Gastrocnemius medialis (tissue), 4 donors: Measurements from ENCODE around the gene ADTRP. TPM values are rescaled to one million over a fixed set of nuclear protein-coding genes. Genes with fewer than 3 reads are reported as not detected.

ENCODE experiments used
- ATAC-seq, 2 donors: fragments of 150-250 bp; one replicate each; pipeline ENCODE4 v1.9.1; 2016
- DNase-seq, 2 donors: peaks; one replicate each; pipeline ENCODE4 v3.0.0-alpha.2; 2019
- H3K27ac ChIP-seq, 4 donors: fragments of 200-600 bp; sonication (generic); 1 replicate in 1 of 4; 2 replicates in 3 of 4; pipeline ENCODE4 v1.5.1; 2016 to 2018; ENCODE audit warnings: mild to moderate bottlenecking in 2 of 4, moderate library complexity in 1 of 4
- H3K27me3 ChIP-seq, 3 donors: fragments of 200-600 bp; sonication (generic) in 2 of 3; 1 replicate in 1 of 3; 2 replicates in 2 of 3; pipeline versions ENCODE4 v1.5.1 to v1.6.0; 2016 to 2019; ENCODE audit warnings: mild to moderate bottlenecking in 1 of 3, moderate library complexity in 1 of 3
- H3K36me3 ChIP-seq, 2 donors: fragments of 200-600 bp; sonication (generic) in 1 of 2; one replicate each; pipeline ENCODE4 v1.5.1; 2017 to 2018
- H3K4me1 ChIP-seq, 2 donors: fragments of 200-600 bp; sonication (generic) in 1 of 2; one replicate each; pipeline ENCODE4 v1.5.1; 2016 to 2017; ENCODE audit warnings: mild to moderate bottlenecking in 2 of 2
- H3K4me3 ChIP-seq, 4 donors: fragments of 200-600 bp; sonication (generic) in 3 of 4; 1 replicate in 1 of 4; 2 replicates in 3 of 4; pipeline ENCODE4 v1.5.1; 2016 to 2019; ENCODE audit warnings: mild to moderate bottlenecking in 2 of 4
- H3K9me3 ChIP-seq, 3 donors: fragments of 200-600 bp; sonication (generic) in 2 of 3; 1 replicate in 1 of 3; 2 replicates in 2 of 3; pipeline ENCODE4 v1.5.1; 2016 to 2019
- POLR2A ChIP-seq, 2 donors: fragments of 450-650 bp; IDR thresholded peaks; one replicate each; pipeline ENCODE4 v1.6.1; 2017; ENCODE audit warnings: antibody characterized with exemption in 2 of 2, mild to moderate bottlenecking in 2 of 2, moderate library complexity in 2 of 2
- in situ Hi-C, 4 donors: fragments of 200-750 bp; cut with MboI; loops; one replicate each; pipeline versions ENCODE4 v1.15.0 to v1.8.0; 2017; ENCODE audit warnings: low sequenced_read_pairs in 4 of 4
- intact Hi-C: fragments of 100-400 bp; cut with DNase I; formaldehyde crosslinking; loops from one replicate; pipeline ENCODE4 v1.15.1; 2023; ENCODE audit warnings: low total_unique reads
- total RNA-seq, 4 donors: library from RNA; depleted of rRNA; stranded (reverse); fragments of >200 nt; gene quantifications; one replicate each; pipeline versions ENCODE4 v1.1.0 to v1.2.3, GENCODE V29; 2016
- TF ChIP-seq, protein P1 (sequence below), 5 experiments: fragments of 450-650 bp in 3 of 5; fragments of 200-600 bp in 2 of 5; sonication (generic) in 2 of 5; IDR thresholded peaks in 4 of 5; conservative IDR thresholded peaks in 1 of 5; 1 replicate in 4 of 5; 2 replicates in 1 of 5; pipeline ENCODE4 v1.5.1; 2016 to 2019; ENCODE audit warnings: antibody characterized with exemption in 5 of 5, mild to moderate bottlenecking in 3 of 5, moderate library complexity in 3 of 5

The ADTRP gene
- total RNA-seq, 4 donors from 2014 or later, result 0.31 to 0.73 TPM; not detected in 2

GRCh38 chr6:11722805-11723631 lies 55.6 kb downstream of the ADTRP start:
- ATAC-seq (no peak), DNase-seq (no peak)
- Histone ChIP-seq H3K9me3 (no peaks in the 10 kb centered on the region), H3K4me3 (no peak overlapping the region), H3K27me3 (no peaks in the 10 kb centered on the region), H3K27ac (no peak overlapping the region), H3K36me3 (no peaks in the 10 kb centered on the region), H3K4me1 (no peaks in the 10 kb centered on the region)
- TF ChIP-seq POLR2A (IDR thresholded peaks at IDR 0.05), result no peak
- TF ChIP-seq, protein P1, sequence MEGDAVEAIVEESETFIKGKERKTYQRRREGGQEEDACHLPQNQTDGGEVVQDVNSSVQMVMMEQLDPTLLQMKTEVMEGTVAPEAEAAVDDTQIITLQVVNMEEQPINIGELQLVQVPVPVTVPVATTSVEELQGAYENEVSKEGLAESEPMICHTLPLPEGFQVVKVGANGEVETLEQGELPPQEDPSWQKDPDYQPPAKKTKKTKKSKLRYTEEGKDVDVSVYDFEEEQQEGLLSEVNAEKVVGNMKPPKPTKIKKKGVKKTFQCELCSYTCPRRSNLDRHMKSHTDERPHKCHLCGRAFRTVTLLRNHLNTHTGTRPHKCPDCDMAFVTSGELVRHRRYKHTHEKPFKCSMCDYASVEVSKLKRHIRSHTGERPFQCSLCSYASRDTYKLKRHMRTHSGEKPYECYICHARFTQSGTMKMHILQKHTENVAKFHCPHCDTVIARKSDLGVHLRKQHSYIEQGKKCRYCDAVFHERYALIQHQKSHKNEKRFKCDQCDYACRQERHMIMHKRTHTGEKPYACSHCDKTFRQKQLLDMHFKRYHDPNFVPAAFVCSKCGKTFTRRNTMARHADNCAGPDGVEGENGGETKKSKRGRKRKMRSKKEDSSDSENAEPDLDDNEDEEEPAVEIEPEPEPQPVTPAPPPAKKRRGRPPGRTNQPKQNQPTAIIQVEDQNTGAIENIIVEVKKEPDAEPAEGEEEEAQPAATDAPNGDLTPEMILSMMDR (IDR thresholded peaks at IDR 0.05 in 4 of 5, conservative IDR thresholded peaks at IDR 0.05 in 1 of 5), result no peak
- intact Hi-C loops (no loop called here), in situ Hi-C loops (no loop called here)

DNA sequence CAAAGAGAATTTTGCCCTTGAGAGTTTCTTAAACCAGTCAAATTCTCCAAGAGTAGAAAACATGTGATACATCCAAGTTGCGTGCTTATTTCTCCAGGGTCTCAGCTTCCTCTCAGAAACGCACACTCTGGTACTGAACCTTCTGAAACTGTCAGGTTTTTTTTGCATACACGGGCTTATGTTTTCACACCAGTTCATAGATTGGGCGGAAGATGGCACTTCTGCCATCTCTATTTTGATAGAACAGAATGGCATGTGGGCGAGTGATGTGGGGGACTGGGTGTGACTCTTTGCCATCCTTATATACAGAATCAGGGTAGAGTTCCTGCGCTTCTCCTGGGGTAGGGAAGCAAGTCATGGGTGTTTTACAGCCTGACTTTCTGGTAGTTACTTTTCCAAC lies 56.4 kb downstream of the ADTRP start:
- H3K9me3 ChIP-seq, result no peaks in the 10 kb centered on the region
- no peak for ATAC-seq
- H3K36me3 ChIP-seq, result no peaks in the 10 kb centered on the region
- no peak for DNase-seq
- intact Hi-C loops, result no loop called here
- H3K4me1 ChIP-seq, result no peaks in the 10 kb centered on the region
- TF ChIP-seq, protein P1 (IDR thresholded peaks at IDR 0.05 in 4 of 5, conservative IDR thresholded peaks at IDR 0.05 in 1 of 5), result no peak
- no peak for TF ChIP-seq POLR2A (IDR thresholded peaks at IDR 0.05)
- H3K4me3 ChIP-seq, result no peak overlapping the region
- in situ Hi-C loops, result no loop called here
- no peak overlapping the region for H3K27ac ChIP-seq
- no peaks in the 10 kb centered on the region for H3K27me3 ChIP-seq

GRCh38 chr6:11718463-11718862 lies 60.1 kb downstream of the ADTRP start:
- peaks cover 0 to 2% of the 10 kb centered on the region in 2 donors for H3K4me1 ChIP-seq
- DNase-seq (no peak), ATAC-seq (no peak)
- no peak for TF ChIP-seq POLR2A (IDR thresholded peaks at IDR 0.05)
- TF ChIP-seq, protein P1 (IDR thresholded peaks at IDR 0.05 in 4 of 5, conservative IDR thresholded peaks at IDR 0.05 in 1 of 5), result no peak
- H3K4me3 ChIP-seq, result no peak overlapping the region
- in situ Hi-C loops, result no loop called here
- H3K27ac ChIP-seq, result no peak overlapping the region
- H3K27me3 ChIP-seq, result no peaks in the 10 kb centered on the region
- H3K9me3 ChIP-seq, result no peaks in the 10 kb centered on the region
- H3K36me3 ChIP-seq, result no peaks in the 10 kb centered on the region
- intact Hi-C loops, result no loop called here

GRCh38 chr6:11718031-11718430 lies 60.6 kb downstream of the ADTRP start:
- Histone ChIP-seq H3K27me3 (no peaks in the 10 kb centered on the region), H3K27ac (no peak overlapping the region), H3K4me3 (no peak overlapping the region), H3K36me3 (no peaks in the 10 kb centered on the region), H3K9me3 (no peaks in the 10 kb centered on the region), H3K4me1 (peaks cover 0 to 6% of the 10 kb centered on the region in 2 donors)
- DNase-seq (no peak), ATAC-seq (no peak)
- intact Hi-C loops (no loop called here), in situ Hi-C loops (no loop called here)
- TF ChIP-seq, protein P1 (IDR thresholded peaks at IDR 0.05 in 4 of 5, conservative IDR thresholded peaks at IDR 0.05 in 1 of 5), result no peak
- no peak for TF ChIP-seq POLR2A (IDR thresholded peaks at IDR 0.05)
